Measurements from ENCODE around the gene LENEP. TPM values are rescaled to one million over a fixed set of nuclear protein-coding genes. Genes with fewer than 3 reads are reported as not detected.
A peak's percentile ranks its signal among the peaks of the same experiment; 100 is the strongest.

Gene LENEP
- total RNA-seq, 1 donor from 2014 or later: not detected

GRCh38 chr1:154999571-155000410 is 6.4 kb downstream of the LENEP start:
- no peaks in the 10 kb centered on the region for H3K9me3 ChIP-seq
- H3K36me3 ChIP-seq: no peaks in the 10 kb centered on the region
- peak overlapping the region; percentile 97 for H3K4me3 ChIP-seq
- H3K4me1 ChIP-seq: peaks cover 42% of the 10 kb centered on the region
- peak overlapping the region; percentile 86 for H3K27ac ChIP-seq
- intact Hi-C loops (cut with DNase I): no loop called here
- ATAC-seq (no peak), DNase-seq (no peak)
- no peak for TF ChIP-seq CTCF (IDR thresholded peaks at IDR 0.05)
- no peaks in the 10 kb centered on the region for H3K27me3 ChIP-seq (ENCODE audit: low read depth)

GRCh38 chr1:155000411-155000725 is 7.0 kb downstream of the LENEP start:
- Histone ChIP-seq H3K27me3 (ENCODE audit: low read depth) (no peaks in the 10 kb centered on the region), H3K36me3 (no peaks in the 10 kb centered on the region), H3K9me3 (no peaks in the 10 kb centered on the region), H3K27ac (peak overlapping the region; percentile 86), H3K4me3 (peak overlapping the region; percentile 97), H3K4me1 (peaks cover 48% of the 10 kb centered on the region)
- DNase-seq: peak; percentile 66
- TF ChIP-seq CTCF (IDR thresholded peaks at IDR 0.05): no peak
- ATAC-seq: no peak
- intact Hi-C loops (cut with DNase I): no loop called here

GRCh38 chr1:155000726-155001424 is 7.5 kb downstream of the LENEP start:
- TF ChIP-seq CTCF (IDR thresholded peaks at IDR 0.05): no peak
- Histone ChIP-seq H3K36me3 (no peaks in the 10 kb centered on the region), H3K4me1 (peaks cover 48% of the 10 kb centered on the region), H3K4me3 (peak overlapping the region; percentile 97), H3K27me3 (ENCODE audit: low read depth) (no peaks in the 10 kb centered on the region), H3K27ac (peak overlapping the region; percentile 86), H3K9me3 (no peaks in the 10 kb centered on the region)
- DNase-seq: peak; percentile 96
- intact Hi-C loops (cut with DNase I): no loop called here
- ATAC-seq: peak; percentile 77 to 82

- DNase-seq: no peak
- intact Hi-C loops (cut with DNase I): no loop called here
Observed at GRCh38 chr1:155001425-155001674, 8.0 kb downstream of the LENEP start.

More at GRCh38 chr1:155001425-155001674, 8.0 kb downstream of the LENEP start:
- TF ChIP-seq CTCF (IDR thresholded peaks at IDR 0.05): no peak
- ATAC-seq: no peak
- Histone ChIP-seq H3K9me3 (no peaks in the 10 kb centered on the region), H3K27me3 (ENCODE audit: low read depth) (no peaks in the 10 kb centered on the region), H3K4me1 (peaks cover 49% of the 10 kb centered on the region), H3K27ac (peak overlapping the region; percentile 86), H3K4me3 (peak overlapping the region; percentile 97), H3K36me3 (no peaks in the 10 kb centered on the region)

All from lower lobe of right lung (tissue), 2 donors.